Esophagus squamous epithelium (tissue), 5 donors: ENCODE measurements around the gene CYP2W1. TPM values are rescaled to one million over a fixed set of nuclear protein-coding genes. Genes with fewer than 3 reads are reported as not detected.

ENCODE experiments used
- DNase-seq: peaks from one replicate; lab custom pipeline; 2025; lab: John Stamatoyannopoulos, UW
- H3K27ac ChIP-seq, 4 donors: fragments of 200-600 bp; sonication (generic); one replicate each; pipeline ENCODE4 v1.5.1; 2016 to 2019; ENCODE audit warnings: mild to moderate bottlenecking in 1 of 4
- H3K27me3 ChIP-seq, 4 donors: fragments of 200-600 bp; sonication (generic); 1 replicate in 3 of 4; 2 replicates in 1 of 4; pipeline versions ENCODE4 v1.5.1 to v1.6.0; 2017 to 2021; ENCODE audit warnings: antibody characterized with exemption in 1 of 4
- H3K36me3 ChIP-seq, 3 donors: fragments of 200-600 bp; sonication (generic); one replicate each; pipeline ENCODE4 v1.5.1; 2016 to 2019
- H3K4me1 ChIP-seq, 3 donors: fragments of 200-600 bp; sonication (generic); one replicate each; pipeline ENCODE4 v1.5.1; 2017 to 2019
- H3K4me3 ChIP-seq, 4 donors: fragments of 200-600 bp; sonication (generic); 1 replicate in 3 of 4; 2 replicates in 1 of 4; pipeline ENCODE4 v1.5.1; 2016 to 2019; ENCODE audit warnings: mild to moderate bottlenecking in 2 of 4, moderate library complexity in 1 of 4
- H3K9me3 ChIP-seq, 3 donors: fragments of 200-600 bp; sonication (generic); one replicate each; pipeline ENCODE4 v1.5.1; 2016 to 2019
- POLR2A ChIP-seq, 4 donors: fragments of 450-650 bp; IDR thresholded peaks; one replicate each; pipeline ENCODE4 v1.6.1; 2017; ENCODE audit warnings: antibody characterized with exemption in 4 of 4, mild to moderate bottlenecking in 4 of 4, moderate library complexity in 3 of 4
- WGBS, 2 donors: methylation state at CpG; one replicate each; pipeline ENCODE4 v1.1.5; 2018; 5-methylcytosine and 5-hydroxymethylcytosine counted together
- intact Hi-C: fragments of 100-400 bp; cut with DNase I; formaldehyde crosslinking; loops from one replicate; pipeline ENCODE4 v1.15.0; 2022
- total RNA-seq, 4 donors: library from RNA; depleted of rRNA; stranded (reverse); fragments of >200 nt; gene quantifications; one replicate each; pipeline ENCODE4 v1.1.0, GENCODE V29; 2016
- TF ChIP-seq, protein P1 (sequence below), 6 experiments: fragments of 450-650 bp in 4 of 6; fragments of 200-600 bp in 2 of 6; sonication (generic) in 2 of 6; IDR thresholded peaks; one replicate each; pipeline ENCODE4 v1.5.1; 2016 to 2019; ENCODE audit warnings: antibody characterized with exemption in 6 of 6, mild to moderate bottlenecking in 4 of 6, moderate library complexity in 4 of 6
- donor health status: DM: yes; HTN: yes; CAD: no.

CYP2W1 gene
- total RNA-seq, 4 donors from 2014 or later = 0.76 TPM; not detected in 3

DNA sequence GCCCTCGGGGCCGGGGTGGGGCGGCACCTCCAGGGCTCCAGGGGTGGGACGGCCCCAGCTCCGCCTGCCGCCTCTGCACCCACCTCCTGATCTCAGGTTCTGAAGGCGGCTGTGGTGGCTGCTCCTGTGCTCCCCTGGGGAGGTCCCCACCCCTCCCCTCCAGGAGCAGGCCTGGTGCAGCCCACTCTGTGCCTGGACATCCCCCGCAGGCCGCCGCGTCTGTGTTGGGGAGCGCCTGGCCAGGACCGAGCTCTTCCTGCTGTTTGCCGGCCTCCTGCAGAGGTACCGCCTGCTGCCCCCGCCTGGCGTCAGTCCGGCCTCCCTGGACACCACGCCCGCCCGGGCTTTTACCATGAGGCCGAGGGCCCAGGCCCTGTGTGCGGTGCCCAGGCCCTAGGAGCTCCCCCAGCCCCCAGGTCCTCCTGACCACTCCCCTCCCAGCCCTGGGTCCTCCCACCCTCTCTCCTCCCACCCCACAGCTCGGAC is 5.5 kb downstream of the CYP2W1 start:
- Histone ChIP-seq H3K27ac (no peak overlapping the region), H3K27me3 (peaks cover 0 to 90% (median 2%) of the 10 kb centered on the region in 4 donors), H3K4me3 (peak overlapping the region in 1 of 4 donors; percentile 7), H3K36me3 (no peaks in the 10 kb centered on the region), H3K4me1 (peaks cover 3 to 45% (median 5%) of the 10 kb centered on the region in 3 donors), H3K9me3 (no peaks in the 10 kb centered on the region)
- 31% methylated on average over 6 of the region's 24 CpGs; no CpG with 5 or more reads in 1 of the 2 donors for WGBS, 2 donors
- no peak for TF ChIP-seq POLR2A (IDR thresholded peaks at IDR 0.05)
- TF ChIP-seq, protein P1, sequence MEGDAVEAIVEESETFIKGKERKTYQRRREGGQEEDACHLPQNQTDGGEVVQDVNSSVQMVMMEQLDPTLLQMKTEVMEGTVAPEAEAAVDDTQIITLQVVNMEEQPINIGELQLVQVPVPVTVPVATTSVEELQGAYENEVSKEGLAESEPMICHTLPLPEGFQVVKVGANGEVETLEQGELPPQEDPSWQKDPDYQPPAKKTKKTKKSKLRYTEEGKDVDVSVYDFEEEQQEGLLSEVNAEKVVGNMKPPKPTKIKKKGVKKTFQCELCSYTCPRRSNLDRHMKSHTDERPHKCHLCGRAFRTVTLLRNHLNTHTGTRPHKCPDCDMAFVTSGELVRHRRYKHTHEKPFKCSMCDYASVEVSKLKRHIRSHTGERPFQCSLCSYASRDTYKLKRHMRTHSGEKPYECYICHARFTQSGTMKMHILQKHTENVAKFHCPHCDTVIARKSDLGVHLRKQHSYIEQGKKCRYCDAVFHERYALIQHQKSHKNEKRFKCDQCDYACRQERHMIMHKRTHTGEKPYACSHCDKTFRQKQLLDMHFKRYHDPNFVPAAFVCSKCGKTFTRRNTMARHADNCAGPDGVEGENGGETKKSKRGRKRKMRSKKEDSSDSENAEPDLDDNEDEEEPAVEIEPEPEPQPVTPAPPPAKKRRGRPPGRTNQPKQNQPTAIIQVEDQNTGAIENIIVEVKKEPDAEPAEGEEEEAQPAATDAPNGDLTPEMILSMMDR (IDR thresholded peaks at IDR 0.05) = no peak
- no peak for DNase-seq
- intact Hi-C loops = no loop called here

DNA sequence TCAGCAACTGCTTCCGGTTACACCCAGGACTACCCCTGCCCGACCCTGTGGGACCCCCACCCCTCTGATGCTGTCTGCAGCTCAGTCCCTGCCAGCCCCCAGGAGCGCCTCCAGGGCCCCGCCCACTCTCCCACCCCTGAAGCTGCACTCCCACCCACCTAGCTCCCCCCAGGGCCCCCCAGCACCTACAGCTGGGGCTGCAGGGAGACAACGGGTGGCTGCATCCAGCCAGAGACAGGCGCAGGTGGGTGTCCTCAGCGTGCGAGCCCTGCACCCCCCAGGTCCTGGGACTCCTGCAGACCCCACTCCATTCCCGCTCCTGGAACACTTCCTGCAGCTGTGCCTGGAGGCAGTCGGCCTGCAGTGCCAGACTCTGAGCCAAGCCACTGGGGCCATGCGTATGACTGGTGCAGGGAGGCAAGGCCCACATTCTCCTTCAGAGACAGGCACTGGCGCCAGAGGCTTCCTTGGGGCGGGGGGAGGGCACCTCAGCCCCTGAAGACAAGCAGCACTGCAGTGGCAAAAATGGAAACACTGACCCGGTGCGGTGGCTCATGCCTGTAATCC is 6.1 kb downstream of the CYP2W1 start:
- H3K27me3 ChIP-seq = peaks cover 0 to 85% (median 2%) of the 10 kb centered on the region in 4 donors
- peaks cover 4 to 43% (median 5%) of the 10 kb centered on the region in 3 donors for H3K4me1 ChIP-seq
- H3K9me3 ChIP-seq = no peaks in the 10 kb centered on the region
- TF ChIP-seq POLR2A (IDR thresholded peaks at IDR 0.05) = no peak
- TF ChIP-seq, protein P1 (IDR thresholded peaks at IDR 0.05) = no peak
- WGBS, 2 donors = 100% methylated on average over 1 of the region's 15 CpGs; no CpG with 5 or more reads in 1 of the 2 donors
- no peak overlapping the region for H3K4me3 ChIP-seq
- H3K36me3 ChIP-seq = no peaks in the 10 kb centered on the region
- no peak for DNase-seq
- no peak overlapping the region for H3K27ac ChIP-seq
- intact Hi-C loops = no loop called here

DNA sequence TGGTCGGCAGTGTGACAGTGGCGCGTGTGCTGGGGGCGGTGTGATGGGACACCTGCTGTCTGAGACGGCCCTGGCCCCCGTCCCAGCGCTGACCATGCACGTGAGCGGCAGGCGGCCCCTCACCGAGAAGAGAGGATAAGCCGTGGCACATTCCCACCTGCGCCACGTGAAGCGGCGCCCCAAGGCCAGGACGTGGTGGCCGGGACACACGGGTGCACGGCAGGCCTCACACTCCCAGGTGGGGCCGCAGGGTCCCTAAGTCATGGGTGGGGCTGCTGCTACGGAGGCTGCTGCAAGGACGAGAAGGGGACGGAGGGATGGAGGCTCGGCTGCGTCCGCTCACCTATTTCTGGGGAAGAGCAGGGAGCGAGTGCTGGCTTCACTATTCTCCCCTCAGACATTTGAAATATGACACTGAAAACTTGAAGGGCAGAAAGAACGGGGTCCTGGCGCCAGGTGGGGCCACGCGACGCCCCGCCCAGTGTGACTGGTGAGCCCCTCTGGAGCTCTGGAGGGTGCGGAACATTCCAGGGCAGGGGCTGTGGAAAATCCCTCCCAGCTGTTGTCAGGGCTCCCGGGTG is 7.5 kb downstream of the CYP2W1 start:
- intact Hi-C loops = loop anchor here (10.0 kb wide), 1 partner anchor 184 kb away; no protein-coding TSS in a partner anchor
- Histone ChIP-seq H3K36me3 (peaks cover 0 to 1% (median 0%) of the 10 kb centered on the region in 3 donors), H3K9me3 (no peaks in the 10 kb centered on the region), H3K4me3 (no peak overlapping the region), H3K27me3 (peaks cover 0 to 71% (median 2%) of the 10 kb centered on the region in 4 donors), H3K4me1 (peaks cover 4 to 36% (median 5%) of the 10 kb centered on the region in 3 donors), H3K27ac (no peak overlapping the region)
- no peak for TF ChIP-seq POLR2A (IDR thresholded peaks at IDR 0.05)
- TF ChIP-seq, protein P1 (IDR thresholded peaks at IDR 0.05) = no peak
- 66 to 76% methylated on average over 6 to 13 of the region's 36 CpGs for WGBS, 2 donors
- no peak for DNase-seq

DNA sequence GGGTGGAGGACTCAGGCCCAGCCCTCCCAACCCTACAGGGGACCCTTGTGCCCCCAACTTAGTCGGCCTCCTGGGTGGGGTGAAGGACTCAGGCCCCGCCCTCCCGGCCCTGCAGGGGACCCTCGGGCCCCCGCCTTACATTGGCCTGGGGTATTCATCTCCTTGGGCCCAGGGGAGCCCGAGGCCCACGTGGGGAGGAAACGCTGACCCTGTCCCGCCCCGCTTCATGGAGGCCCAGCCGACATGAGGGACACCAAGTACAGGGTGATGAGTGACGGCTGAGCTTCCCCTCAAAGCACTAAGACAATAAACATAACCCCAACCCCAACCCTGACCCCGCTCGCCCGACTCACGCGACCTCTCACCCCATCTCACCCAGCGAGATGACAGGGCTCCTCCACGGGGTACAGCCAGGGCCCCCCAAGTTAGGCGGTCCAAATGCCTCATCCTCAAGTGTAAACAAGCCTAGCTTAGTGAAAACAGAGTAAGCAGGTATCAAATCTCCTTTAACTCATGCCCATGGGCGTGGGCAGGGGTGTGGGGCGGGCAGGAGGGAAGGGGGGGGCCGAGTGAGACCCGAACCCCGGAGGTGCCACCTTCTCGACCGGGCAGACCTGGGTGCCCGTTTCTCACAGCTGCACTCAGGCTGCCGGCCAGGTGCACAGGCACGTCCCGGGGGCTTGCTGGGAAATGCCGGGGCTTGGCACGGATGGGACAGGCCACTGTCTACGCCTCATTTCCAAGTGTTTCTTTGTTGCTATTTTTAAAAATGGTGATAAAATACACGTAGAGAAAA is 8.2 kb downstream of the CYP2W1 start:
- 10 to 41% methylated on average over 6 to 8 of the region's 35 CpGs for WGBS, 2 donors
- Histone ChIP-seq H3K36me3 (peaks cover 0 to 8% (median 0%) of the 10 kb centered on the region in 3 donors), H3K4me1 (peaks cover 4 to 36% (median 5%) of the 10 kb centered on the region in 3 donors), H3K27me3 (peaks cover 0 to 64% (median 2%) of the 10 kb centered on the region in 4 donors), H3K27ac (no peak overlapping the region), H3K4me3 (no peak overlapping the region), H3K9me3 (no peaks in the 10 kb centered on the region)
- DNase-seq = no peak
- TF ChIP-seq, protein P1 (IDR thresholded peaks at IDR 0.05) = no peak
- TF ChIP-seq POLR2A (IDR thresholded peaks at IDR 0.05) = no peak
- intact Hi-C loops = loop anchor here (10.0 kb wide), 1 partner anchor 184 kb away; no protein-coding TSS in a partner anchor
